Body of pancreas (tissue), 4 donors: ENCODE measurements around the gene TMEM204.

Source experiments
- POLR2A ChIP-seq, 3 donors: fragments of 450-650 bp; IDR thresholded peaks; one replicate each; pipeline ENCODE4 v1.6.1; 2016; ENCODE audit warnings: antibody characterized with exemption in 3 of 3, mild to moderate bottlenecking in 2 of 3
- TF ChIP-seq, protein P1 (sequence below), 7 experiments: fragments of 450-650 bp in 4 of 7; fragments of 200-600 bp in 3 of 7; sonication (generic) in 3 of 7; IDR thresholded peaks; one replicate each; pipeline ENCODE4 v1.5.1; 2016 to 2019; ENCODE audit warnings: antibody characterized with exemption in 7 of 7

GRCh38 chr16:1518626-1519135 is 14.8 kb upstream of the TMEM204 start:
- TF ChIP-seq, protein P1, sequence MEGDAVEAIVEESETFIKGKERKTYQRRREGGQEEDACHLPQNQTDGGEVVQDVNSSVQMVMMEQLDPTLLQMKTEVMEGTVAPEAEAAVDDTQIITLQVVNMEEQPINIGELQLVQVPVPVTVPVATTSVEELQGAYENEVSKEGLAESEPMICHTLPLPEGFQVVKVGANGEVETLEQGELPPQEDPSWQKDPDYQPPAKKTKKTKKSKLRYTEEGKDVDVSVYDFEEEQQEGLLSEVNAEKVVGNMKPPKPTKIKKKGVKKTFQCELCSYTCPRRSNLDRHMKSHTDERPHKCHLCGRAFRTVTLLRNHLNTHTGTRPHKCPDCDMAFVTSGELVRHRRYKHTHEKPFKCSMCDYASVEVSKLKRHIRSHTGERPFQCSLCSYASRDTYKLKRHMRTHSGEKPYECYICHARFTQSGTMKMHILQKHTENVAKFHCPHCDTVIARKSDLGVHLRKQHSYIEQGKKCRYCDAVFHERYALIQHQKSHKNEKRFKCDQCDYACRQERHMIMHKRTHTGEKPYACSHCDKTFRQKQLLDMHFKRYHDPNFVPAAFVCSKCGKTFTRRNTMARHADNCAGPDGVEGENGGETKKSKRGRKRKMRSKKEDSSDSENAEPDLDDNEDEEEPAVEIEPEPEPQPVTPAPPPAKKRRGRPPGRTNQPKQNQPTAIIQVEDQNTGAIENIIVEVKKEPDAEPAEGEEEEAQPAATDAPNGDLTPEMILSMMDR (IDR thresholded peaks at IDR 0.05), result no peak
- TF ChIP-seq POLR2A (IDR thresholded peaks at IDR 0.05), result no peak
